Measurements from ENCODE around the gene RSBN1L. TPM values are rescaled to one million over a fixed set of nuclear protein-coding genes. Genes with fewer than 3 reads are reported as not detected.

Gene RSBN1L
- 8.1 to 11.0 TPM (median 8.8 TPM) in 5 replicates for total RNA-seq (2022; extraction: Qiagen RNA extraction)

GRCh38 chr7:77696057-77696642 lies at the start of gene RSBN1L:
Gene RSBN1L (plus strand): TSS chr7:77696459. CDS start chr7:77696470, 11 bp downstream.

DNA sequence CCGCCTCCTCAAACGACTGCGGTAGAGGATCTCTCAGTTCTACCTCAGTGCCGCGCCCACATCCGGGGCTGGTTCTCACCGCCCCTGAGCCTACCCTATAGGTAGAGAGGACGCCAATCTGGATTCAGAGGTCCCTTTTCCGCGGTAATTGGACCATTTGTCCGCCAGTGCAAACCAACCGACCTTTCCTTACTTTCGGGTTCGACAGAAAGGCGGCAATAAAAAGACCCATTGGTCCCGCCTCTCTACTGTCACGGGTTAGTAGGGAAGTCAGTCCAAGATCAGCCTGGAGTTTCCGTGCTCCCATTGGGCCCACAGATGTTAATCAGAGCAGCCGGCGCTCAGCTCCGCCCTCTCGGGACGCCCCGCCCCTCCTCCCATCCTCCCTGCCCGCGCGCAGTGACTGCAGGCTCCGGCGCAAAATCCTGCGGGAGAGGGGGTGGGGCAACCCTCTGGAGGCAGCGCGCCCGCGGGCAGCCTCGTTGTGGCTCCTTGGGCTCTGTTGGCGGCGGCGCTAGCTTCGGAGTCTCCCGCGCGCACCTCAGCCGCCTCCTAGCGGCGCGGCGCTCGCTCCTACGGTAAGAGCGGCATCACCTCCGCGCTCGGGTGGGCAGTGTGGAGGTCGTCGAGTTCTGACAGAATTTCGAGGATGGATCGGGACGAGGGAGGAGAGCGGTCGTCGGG lies 102.3 kb downstream of the RSBN1L start, which contains the start of the genes PHTF2 and TMEM60:
Gene PHTF2 (plus strand): TSS at position 380 of the 684 bp plus-strand sequence.
Gene TMEM60 (minus strand): TSS at position 41 of the 684 bp plus-strand sequence. CDS start 4,061 bp downstream, outside the sequence.

Other genes starting within 250 kb of the RSBN1L start
- 48.6 to 81.2 TPM (median 55.5 TPM) in 5 replicates for gene PTPN12, start 159.2 kb upstream of the RSBN1L start, total RNA-seq (2022; extraction: Qiagen RNA extraction)
- gene TMEM60, start 102.0 kb downstream of the RSBN1L start, total RNA-seq (2022; extraction: Qiagen RNA extraction): 22.2 to 28.5 TPM (median 25.8 TPM) in 5 replicates
- 10.2 to 14.6 TPM (median 14.5 TPM) in 5 replicates for gene PHTF2, start 102.3 kb downstream of the RSBN1L start, total RNA-seq (2022; extraction: Qiagen RNA extraction)